GM19240 (cell line): ENCODE results near the gene COL24A1.

Source experiments
- DNase-seq: peaks from one replicate; pipeline ENCODE4 v3.0.0; 2011; ENCODE audit warnings: low spot score; ENCODE audit not compliant: insufficient read length

COL24A1 gene

DNA sequence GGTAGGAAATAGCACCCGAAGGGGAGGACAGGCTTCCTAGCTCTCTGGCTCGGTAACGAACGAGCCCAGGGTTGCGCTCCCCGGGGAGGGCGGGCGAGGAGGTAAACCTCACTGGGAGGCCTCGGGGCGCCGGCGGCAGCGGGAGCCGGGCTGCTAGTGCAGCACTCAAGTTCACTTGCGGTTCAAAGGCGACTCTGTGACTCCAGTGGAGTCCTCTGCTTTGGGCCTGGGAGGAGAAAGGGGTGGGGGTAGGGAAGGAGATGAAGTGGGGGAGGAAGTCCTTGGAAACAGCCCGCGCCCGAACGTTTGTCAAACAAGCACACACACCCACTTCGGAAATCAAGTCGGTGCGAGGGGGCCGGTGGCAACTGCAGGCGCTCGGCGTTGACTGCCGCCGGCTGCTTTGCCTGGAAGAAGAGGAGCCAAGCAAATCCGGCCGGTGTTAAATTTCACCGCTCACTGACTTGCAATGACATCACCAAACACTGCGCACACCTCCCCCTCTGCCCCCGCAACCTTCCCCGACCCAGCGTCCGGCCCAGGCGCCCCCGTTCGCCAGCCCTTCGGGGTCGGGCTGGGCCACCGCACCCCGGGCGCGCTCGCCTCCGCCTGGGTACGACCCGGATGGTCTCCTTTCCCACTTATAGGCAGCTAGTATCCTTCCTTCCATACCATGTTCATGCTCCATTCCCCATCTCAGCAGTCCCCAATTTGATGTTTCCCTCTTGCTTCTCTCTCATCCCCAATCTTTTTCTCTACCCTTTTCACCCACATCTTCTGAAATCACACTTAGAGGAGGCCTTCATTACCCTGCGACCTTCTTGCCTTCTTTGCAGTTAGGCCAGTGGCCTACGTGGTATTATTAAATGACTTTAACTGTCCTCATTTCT is at the start of gene COL24A1:
COL24A1 (minus strand) TSS at position 207 of the 890 bp plus-strand sequence. CDS start 376 bp downstream, outside the sequence.
- no peak for DNase-seq

DNA sequence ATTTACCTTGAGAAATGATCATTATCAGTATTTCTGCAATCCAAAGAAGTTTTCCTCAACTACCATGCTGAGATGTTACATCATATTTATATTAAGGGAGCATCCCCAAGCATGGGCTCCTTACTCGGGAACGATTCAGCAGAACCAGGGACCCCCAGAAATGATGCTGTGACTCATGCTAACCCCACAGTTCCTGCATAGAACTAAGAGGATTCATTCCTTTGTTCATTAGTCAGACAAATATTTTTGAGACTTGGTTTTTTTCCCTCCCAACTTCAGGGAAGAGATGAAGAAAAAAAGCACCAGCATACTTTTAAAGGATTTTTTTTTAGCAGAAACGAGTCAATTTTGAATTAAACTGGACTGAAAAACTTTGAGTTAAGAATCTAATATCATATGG is 49.2 kb upstream of the COL24A1 start:
- DNase-seq, result no peak

DNA sequence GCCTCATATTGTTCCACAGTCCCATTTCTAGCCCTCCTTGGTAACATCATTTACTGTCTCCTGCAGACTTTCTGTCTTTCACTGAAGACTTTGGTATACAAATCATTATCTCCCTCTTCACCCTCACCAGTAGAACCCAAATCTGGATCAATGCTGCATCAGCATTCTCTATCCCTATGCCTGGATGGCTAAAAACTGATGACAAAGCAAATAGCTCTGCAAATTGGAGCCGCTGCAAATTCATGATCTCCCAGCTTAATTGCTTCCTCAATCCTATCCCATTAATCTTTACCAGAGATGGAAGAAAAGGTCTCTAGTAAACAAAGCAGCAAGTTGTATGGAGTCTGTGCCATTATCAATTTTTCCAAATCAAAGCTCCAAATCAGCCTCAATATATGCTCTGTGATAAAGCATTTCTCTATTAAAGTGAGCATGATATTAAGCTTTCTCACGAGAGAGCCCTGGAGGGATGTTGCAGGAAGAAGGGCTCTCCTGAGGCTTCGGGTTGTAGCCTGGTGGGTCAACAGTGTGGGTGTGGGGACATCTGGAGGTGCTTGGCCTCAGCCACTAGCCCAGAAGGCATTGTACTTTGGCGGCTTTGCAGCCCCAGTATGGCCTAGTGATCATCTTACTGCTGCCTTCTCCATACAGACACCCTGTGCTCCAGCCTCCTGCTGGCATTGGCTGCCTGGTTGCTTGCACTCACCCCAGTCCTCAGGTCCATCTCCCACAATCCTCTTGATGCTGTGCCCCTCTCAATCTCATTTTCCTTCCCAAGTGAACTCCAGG is 46.2 kb upstream of the COL24A1 start:
- DNase-seq, result no peak

DNA sequence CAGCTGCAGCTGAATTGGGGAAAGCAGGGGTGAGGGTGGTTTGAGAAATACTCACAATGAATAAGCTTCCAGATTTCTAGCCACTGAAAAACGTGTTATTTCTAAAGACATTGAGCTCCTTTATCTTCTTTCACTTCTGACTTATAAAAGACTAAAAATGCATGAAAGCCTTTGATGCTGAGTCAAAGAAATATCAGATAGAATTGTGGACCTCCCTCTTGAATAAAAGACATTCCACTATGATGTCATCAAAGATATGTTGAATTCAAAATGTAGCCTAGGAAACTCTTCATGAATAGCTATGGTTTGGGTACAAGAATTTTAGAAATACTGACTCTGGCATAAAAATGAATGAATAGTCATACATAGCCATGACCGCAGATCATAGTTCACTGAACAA is 44.7 kb upstream of the COL24A1 start:
- DNase-seq, result no peak

DNA sequence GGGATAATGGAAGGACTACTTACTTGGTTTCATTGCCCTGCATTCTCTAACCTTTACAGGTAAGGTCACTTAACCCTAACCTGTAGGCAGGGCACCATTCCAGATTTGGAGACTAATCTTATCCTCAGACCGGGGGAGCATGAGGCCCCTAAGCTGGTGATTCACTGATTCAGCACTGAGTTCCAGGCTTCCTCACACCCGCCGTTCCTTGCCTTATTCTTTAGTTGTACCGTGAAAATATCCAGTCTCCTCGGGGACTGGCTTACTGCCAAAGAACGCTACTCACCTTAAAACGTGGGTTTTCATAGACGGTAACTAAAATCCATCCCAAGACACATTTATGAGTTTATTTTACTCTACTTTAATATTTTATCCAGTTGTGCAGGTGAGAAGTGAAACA is 44.3 kb upstream of the COL24A1 start:
- DNase-seq, result no peak

DNA sequence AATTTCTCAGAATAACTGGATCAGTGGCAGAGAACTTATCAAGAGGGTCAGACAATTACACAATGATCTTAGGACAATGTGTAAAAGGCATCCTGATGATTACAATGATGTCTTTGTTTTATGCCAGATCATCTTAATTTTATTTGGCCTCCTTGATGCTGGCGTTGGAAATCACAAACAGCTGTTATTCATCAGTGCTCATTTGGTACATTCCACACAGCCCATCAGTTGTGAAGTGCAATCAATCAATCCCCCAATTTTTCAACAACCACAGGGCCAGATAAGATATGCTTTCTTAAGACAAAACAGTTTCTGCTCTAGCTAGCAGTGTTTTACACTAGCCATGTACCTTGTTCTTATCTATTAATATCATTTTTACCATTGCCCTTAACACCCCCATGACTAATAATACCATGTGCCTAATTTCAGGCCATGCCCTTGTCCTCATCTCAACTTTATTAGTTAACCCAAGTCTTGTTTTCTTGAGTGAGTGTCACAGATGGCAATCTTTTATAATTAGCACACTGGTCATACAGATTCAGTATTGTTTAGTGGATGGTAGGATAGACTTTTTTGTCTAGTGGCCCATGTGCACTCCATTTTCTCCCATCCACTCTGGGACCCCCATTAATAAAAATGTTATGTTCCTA is 40.8 kb upstream of the COL24A1 start:
- DNase-seq, result no peak

DNA sequence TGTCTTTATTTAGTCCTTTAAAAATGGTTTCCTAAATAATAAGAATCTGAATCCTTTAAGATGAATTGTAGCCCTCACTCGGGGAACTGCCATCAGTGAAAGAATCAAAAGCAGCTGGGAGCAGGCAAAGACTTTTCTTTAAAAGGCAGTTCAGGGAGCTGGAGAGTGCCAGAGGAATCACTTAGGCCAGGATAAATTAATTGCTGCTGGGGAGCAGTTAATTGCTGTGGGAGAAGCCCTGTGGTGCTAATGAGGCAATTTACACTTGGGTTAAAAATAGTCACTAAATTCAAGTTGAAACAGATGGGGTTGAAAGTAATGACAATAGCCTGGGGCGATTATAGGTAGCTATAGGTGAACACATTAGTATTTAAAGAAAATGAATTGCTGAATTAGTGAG is 38.7 kb upstream of the COL24A1 start:
- no peak for DNase-seq

DNA sequence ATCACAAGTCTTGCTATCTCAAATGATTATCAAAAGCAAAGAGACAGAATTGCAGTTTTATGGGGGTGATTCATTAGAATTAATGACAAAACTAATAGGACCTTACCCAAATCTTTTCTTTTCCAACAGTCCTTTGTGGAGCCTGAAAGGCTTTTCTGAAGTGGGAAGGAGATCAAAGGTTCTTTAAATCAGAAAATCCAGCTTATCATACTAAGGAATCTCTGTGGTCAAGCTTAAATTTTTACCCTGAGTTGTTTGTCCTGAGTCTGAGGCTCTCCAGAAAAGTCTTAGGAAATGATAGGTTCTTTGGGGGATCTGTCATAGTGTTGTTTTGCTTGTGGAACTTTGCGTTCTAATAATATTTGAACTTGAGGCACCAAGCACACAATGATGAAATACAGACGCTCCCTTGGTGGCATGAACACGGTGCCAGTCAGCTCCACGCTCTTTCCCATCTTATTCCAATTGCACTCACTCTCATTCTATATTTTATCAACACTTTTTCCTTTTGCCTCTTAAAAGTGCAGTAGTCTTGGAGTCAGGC is 38.0 kb upstream of the COL24A1 start:
- DNase-seq, result no peak

DNA sequence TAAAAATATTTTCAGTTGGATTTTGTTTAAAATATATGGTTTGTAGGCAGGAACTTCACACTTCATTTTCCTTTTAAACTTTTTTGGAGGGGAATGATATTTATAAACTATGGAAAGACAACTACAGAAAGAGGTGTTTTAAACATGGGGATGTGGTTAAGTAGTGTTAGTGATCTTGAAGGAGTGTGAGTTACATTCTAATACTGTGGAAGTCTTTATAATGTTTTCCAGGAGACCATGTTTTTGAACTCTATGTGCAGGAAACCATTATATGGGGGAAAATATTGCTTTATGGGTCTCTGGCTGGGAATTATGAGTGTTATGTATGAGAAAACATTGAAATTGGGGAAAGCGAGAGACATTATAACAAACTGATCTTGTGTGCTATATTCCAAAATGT is 35.8 kb upstream of the COL24A1 start:
- no peak for DNase-seq

DNA sequence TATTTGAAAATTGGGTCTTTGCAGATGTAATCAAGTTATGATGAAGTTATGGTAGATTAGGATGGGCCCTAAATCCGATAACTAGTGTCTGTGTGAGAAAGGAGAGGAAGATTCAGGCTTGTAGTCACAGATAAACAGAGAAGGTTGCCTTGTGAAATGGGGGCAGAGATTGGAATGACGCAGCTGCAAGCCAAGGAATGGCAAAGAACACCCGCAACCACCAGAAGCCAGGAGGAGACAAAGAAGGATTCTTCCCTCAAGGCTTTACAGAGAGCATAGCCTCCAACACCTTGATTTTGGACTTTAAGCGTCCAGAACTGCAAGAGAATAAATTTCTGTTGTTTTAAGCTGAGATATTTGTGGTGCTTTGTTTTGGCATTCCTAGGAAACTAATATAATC is 35.4 kb upstream of the COL24A1 start:
- DNase-seq, result no peak

DNA sequence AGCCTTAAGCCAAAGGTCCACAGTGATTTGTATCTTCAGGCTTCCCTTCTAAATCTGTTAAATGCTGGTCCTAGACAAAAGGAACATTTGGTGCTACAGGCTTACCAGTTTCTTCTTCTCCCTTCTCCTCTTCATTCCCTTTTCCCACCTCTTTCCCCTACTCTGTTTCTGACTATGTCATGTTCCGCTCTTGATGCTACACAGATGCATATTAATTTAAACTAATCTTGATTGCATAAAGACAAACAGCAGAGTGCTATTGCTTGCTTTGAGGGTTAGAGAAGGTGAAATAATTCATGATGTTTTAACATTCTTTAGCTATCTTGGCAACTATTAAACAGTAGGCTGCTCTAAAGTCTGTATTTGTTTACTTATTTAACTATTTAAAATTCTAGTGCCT is 34.3 kb upstream of the COL24A1 start:
- DNase-seq, result no peak

DNA sequence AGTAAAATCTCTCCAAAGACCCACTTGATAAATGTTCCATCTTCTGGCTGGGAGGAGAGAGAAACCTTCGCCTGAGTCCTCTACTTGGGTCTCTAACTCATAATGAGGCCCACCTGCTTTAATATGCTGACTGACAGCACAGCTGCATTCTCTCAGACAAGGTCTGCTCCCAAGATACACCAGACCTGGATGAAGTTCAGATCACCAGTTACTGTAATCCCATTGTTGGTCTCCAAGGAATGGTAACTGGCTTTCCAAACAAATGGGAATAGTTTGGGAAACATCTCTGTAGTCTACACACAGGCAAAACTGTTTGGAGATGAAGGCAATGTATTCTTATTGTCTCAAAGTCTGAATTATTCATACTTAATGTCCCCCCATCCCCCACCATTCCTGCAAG is 27.9 kb upstream of the COL24A1 start:
- no peak for DNase-seq

DNA sequence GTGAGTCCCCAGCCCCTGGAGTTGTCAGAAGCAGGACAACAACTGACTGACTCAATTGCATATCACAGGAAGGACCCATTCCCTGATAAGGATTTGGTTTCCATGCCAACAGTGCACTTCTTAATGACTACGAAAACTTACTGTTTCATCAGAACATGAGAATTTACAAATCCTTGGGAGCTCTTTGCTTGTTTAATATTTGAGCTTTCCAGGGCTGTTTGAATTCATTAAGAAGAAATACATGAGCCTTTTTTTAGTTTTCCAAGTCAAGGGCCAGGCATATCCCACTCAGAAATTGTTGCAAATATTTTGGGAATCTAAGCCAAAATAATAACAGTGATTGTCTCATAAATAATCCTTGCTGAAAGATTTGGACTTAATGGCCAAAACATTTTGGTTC is 27.2 kb upstream of the COL24A1 start:
- no peak for DNase-seq

DNA sequence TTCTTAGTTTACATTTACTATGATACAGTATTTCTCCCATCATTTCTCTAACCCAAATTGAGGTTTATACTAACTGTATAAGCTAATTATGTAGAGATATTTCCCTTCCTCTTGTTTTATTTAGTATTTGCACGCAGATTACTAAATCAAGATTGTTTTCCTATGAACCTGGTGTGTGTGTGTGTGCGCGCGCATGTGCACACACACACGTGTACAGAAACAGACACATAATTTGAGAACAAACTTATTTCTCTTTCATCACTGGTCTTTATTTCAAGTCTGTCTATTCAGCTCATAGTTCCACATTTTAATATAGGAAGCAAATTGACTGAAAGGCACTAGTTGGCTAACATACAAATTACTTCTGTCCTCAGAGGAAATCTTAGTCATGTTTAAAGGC is 19.7 kb upstream of the COL24A1 start:
- DNase-seq, result no peak

DNA sequence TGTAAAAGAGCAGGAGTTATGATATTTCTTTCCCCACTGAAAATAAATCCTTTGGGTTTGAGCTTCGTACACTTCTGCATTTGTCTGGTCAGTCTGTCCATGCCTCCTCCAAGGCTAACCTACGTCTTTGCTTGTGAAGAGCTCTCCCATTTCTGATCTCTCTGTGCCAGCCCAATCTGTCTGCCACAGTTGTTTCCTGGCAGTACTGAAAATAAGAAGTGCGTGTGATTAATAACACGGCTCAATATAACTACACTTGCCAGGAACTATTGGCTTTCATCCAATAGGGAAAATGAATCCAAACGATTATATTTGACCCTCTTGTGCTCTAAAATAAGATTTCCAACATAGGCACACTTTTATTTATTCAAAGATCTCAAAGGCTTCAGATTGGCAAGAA is 19.2 kb upstream of the COL24A1 start:
- DNase-seq, result no peak

DNA sequence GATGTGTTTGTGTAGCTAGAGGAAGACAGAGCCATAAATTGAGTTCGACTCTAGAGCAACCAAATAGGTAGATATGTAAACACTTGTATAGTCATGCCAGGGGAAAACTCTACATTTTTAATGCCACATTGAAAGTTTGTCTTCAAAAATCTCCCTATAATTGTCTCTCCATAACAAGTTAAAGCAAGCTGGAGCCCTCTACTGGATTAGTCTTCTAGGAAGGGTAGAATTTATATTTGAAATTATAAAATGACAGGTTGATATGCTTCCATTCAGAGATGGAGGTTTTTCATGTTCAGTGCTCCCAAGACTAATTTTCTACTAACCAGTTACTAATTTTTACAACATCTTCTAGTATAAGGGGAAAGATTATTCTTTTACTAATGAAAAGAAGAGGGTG is 13.1 kb upstream of the COL24A1 start:
- DNase-seq, result no peak

DNA sequence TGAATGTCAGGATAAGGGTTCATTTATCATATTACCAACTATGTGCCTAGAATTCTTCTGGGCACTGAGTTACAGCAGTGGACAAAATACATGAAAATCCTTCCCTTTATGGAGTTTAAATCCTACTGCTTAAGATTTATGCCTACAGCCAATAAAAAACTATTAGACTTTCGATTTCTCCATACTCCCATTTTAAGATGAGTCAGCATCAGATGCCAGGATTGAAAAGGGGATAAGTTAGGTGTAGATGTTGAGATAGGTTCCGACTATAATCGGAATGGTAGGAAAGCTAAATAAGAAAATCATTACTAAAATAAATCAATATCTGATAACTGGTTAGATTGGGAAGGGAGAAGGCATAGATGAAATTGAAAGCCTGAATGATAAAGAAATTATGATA is 3.2 kb upstream of the COL24A1 start:
- DNase-seq, result no peak

DNA sequence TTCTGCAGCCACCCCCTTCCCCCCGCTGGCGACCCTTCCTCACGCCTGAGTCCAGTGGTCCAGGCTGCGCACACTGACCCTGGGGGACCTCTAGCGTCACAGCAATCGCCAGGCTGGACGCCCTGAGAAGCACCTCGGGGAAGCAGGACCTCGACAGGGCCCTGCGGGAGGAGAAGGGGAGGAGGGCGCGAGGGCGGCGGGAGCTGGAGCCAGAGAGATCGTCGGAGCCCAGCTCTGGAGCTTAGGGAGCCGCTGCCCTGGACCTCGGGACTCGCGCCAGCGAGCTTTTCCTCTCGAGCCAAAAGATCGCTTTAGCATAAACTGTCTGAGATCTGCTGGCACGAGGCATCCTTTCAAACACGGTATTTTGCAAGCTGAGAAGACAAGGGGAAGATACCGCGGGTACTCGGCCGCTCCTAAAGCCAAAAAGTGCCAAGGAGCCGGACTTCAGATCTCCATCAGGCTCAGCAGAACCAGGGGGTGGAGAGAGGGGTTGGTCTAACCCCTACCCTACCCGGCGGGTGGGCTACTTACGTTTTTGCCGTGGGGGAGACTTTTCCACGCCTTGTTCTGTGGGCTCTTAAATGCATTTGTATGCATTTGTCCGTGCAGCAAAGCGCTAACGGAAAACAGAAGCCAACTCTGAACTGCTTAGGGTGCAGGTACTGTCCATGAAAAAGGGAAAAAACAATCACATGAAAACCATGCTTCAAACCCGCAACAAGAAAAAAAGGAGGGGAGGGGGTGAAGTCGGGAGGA is 586 bp downstream of the COL24A1 start:
- DNase-seq, result no peak

DNA sequence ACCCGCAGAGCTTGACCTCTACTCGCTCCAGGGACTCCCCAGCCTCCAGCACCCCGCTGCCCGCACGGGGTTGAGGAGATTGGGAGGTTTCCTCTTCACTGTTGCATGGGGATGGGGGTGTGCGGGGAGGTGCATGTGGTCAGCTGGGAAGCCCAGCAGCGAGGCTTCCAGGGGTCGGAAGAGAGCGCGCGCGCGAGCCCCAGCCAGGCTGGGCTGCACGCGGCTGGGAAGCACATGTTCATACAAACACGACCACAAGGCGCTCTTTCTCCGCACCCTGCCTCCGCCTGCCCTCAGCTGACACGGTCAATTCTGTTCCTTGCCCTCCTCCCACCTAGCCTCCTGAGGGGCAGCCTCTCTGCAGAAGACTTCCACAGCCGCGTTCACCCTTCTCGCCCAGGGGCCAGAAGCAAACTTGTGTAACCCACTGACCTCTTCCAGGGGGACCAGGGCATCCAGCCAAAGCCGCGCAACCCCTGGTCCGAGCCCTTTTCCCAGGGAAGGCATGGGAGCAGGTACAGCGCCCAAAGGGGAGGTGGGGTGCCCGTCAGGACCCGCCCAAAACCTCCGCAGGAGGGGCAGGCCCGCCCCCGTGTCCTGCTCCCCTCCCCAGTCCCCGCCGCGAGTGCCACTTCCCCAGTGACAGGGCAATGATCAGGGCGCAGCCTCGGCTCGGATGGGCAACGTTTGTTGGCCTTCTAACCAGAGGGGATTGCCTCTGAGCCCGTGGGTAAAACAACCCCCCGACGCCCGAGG is 1.3 kb downstream of the COL24A1 start:
- no peak for DNase-seq

DNA sequence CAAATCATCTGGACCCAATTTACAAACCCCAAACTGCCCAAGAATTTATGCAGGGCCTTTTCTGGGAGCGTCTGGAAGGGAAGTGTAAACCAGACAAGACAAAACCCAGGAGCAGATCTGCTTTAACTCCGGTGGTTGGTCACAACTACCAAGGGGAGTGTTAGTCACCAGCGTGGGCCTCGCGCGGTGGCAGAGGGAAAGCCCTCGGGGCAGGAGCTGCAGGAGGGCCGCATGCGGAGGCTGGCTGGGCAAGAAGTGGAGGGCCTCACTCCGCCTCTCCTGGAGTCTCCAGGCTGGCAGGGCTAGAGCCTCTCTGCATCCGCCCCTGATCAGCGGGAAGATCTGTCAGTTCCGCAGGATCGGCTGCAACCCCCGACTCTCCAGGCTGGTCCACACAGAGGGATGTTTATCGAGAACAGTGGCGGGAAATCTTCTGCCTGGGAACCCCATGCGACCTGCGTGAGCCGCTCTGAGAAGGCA is 2.0 kb downstream of the COL24A1 start:
- DNase-seq, result no peak
